Neural crest cell (in vitro differentiated cells): ENCODE measurements around the gene GRM4. TPM values are rescaled to one million over a fixed set of nuclear protein-coding genes. Genes with fewer than 3 reads are reported as not detected.
A peak's percentile ranks its signal among the peaks of the same experiment; 100 is the strongest.

ENCODE experiments used
- DNase-seq: peaks from one replicate; pipeline ENCODE4 v3.0.0; 2021; ENCODE audit warnings: low read depth, mixed read lengths, low spot score
- H3K27ac Mint-ChIP-seq: one replicate; pipeline ENCODE4 v1.8.0; 2021; ENCODE audit warnings: mild to moderate bottlenecking, mixed read lengths; ENCODE audit not compliant: unreplicated experiment
- H3K27me3 Mint-ChIP-seq: 2 replicates; pipeline ENCODE4 v1.8.0; 2021; ENCODE audit warnings: low read depth, mild to moderate bottlenecking, mixed read lengths
- H3K36me3 Mint-ChIP-seq: 2 replicates; pipeline ENCODE4 v1.8.0; 2021; ENCODE audit warnings: low read depth, mild to moderate bottlenecking, mixed read lengths
- H3K4me1 Mint-ChIP-seq: 2 replicates; pipeline ENCODE4 v1.8.0; 2021; ENCODE audit warnings: mixed read lengths
- H3K4me3 Mint-ChIP-seq: one replicate; pipeline ENCODE4 v1.8.0; 2021; ENCODE audit warnings: mild to moderate bottlenecking, mixed read lengths
- H3K9me3 Mint-ChIP-seq: 2 replicates; pipeline ENCODE4 v1.8.0; 2021; ENCODE audit warnings: mixed read lengths
- CTCF ChIP-seq: fragments of 200-600 bp; sonication (generic); conservative IDR thresholded peaks from 2 replicates; pipeline ENCODE4 v1.5.0; 2021; ENCODE audit warnings: antibody characterized with exemption, mild to moderate bottlenecking
- total RNA-seq: library from RNA; stranded (reverse); gene quantifications from 2 replicates; pipeline ENCODE4 v1.2.1, GENCODE V29; 2021

Gene GRM4
- total RNA-seq, 1 donor from 2014 or later: not detected

DNA sequence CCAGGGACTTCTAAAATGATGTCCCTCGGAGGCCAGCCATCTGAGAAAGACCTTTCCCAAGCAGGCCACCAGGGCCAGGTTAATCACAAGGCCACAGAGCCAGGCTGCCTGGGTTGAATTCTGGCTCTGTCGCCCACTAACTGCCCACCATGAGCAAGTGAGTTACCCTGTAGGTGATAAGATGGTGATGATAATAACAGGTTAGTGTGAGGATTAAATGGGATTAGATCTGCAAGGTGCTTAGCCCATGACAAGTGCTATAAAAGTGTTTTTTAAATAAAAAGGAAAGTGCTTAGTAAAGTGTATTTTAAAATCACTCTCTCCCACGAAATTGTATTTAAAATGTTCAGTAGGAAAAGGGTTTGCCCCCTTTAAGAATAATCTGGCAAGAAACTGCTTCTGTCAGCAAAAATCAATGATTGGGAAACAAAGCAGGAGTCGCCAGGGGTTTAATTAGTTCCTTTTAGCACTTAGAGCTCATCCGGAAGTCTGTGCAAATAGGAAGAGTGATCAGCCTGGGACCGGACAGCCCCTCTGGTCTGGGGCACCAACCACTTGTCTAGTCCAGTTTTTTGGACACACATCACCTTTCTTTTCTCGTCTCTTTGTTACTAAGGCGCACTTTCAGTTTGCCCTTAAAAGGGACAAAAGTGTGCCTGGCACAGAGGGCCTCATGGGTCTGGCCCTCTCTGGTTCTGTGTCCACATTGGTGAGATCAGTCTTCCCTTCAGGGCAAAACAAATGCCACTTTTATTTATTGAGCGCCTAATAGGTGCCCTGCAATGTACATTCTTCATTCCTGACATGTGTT, 150.4 kb downstream of the GRM4 start:
- Mint-ChIP-seq H3K27me3 (peaks cover 2% of the 10 kb centered on the region), H3K36me3 (no peaks in the 10 kb centered on the region), H3K4me1 (no peaks in the 10 kb centered on the region), H3K4me3 (no peak overlapping the region), H3K27ac (no peak overlapping the region), H3K9me3 (peaks cover 3% of the 10 kb centered on the region)
- no peak for DNase-seq
- TF ChIP-seq CTCF: no peak

- Mint-ChIP-seq H3K27ac (no peak overlapping the region), H3K27me3 (peaks cover 2% of the 10 kb centered on the region), H3K36me3 (no peaks in the 10 kb centered on the region), H3K4me1 (no peaks in the 10 kb centered on the region), H3K9me3 (peaks cover 3% of the 10 kb centered on the region), H3K4me3 (no peak overlapping the region)
- TF ChIP-seq CTCF: no peak
- DNase-seq: no peak
Measured at GRCh38 chr6:33994472-33995308, 151.2 kb downstream of the GRM4 start.

DNA sequence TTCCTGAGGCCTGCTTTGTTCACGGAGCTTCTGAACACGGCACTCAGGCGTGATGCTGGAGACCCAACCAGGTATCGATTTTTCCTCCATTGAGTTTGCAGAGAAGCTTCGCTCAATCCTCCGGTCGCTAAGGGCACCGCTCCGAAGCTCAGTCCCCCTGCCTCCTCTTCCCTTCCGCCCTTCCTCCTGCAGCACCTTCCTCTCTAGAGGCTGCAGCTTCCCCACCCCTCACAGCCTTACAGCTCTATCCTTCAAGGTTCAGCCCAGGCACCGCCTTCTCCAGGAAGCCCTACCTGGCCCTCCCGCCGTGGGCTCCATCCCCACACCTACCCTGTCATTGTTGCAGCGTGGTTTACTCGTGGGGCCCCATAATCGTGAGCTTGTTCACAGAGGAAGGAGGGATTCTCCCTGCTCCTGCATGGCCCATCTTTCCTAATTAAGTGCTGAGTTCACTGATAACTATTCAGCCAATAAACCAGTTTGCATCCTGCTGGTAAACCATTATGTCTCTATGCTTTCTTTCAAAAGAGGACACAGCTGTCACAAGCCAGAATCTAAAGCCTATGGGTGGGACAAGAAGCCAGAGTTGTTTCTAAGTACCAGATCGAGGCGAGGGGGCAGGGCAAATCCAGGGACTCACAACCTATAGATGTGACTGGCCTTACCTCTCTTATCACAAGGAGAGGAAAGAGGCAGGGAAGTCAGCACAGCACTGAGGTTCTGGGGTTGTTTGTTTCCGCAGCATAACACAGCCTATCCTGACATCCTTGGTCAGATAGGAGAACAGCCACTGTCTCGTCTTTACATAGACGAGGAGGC, 152.0 kb downstream of the GRM4 start:
- DNase-seq: no peak
- Mint-ChIP-seq H3K27me3 (peaks cover 2% of the 10 kb centered on the region), H3K4me1 (no peaks in the 10 kb centered on the region), H3K27ac (no peak overlapping the region), H3K36me3 (no peaks in the 10 kb centered on the region), H3K9me3 (peaks cover 3% of the 10 kb centered on the region), H3K4me3 (no peak overlapping the region)
- no peak for TF ChIP-seq CTCF

DNA sequence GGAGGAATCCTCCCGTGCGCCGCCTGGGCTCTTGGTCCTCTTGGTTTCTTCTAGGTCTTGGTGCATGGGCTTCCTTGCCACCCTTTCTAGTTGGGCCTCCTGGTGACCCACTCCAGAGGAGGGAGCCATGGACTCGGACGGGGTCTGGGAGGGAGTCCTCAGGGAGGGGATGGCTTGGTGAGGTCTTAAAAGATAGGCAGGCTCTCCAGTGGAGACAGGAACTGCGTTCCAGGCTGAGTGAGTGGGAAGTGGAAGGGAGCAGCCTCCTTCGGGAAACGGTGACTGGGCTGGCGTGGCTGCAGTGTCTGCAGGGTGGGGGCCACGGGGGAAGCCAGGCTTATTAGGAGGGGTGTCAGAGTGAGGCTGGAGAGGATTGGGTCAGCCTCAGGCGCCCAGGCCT, 152.8 kb downstream of the GRM4 start:
- no peaks in the 10 kb centered on the region for H3K4me1 Mint-ChIP-seq
- no peak for TF ChIP-seq CTCF
- H3K9me3 Mint-ChIP-seq: peaks cover 3% of the 10 kb centered on the region
- peak overlapping the region; percentile 40 for H3K27ac Mint-ChIP-seq
- peaks cover 2% of the 10 kb centered on the region for H3K27me3 Mint-ChIP-seq
- DNase-seq: no peak
- H3K36me3 Mint-ChIP-seq: no peaks in the 10 kb centered on the region
- no peak overlapping the region for H3K4me3 Mint-ChIP-seq

- Mint-ChIP-seq H3K27me3 (peaks cover 2% of the 10 kb centered on the region), H3K36me3 (no peaks in the 10 kb centered on the region), H3K9me3 (no peaks in the 10 kb centered on the region), H3K4me3 (no peak overlapping the region), H3K4me1 (no peaks in the 10 kb centered on the region), H3K27ac (no peak overlapping the region)
- TF ChIP-seq CTCF: no peak
- DNase-seq: no peak
Measured at GRCh38 chr6:33992191-33992590, 153.7 kb downstream of the GRM4 start.
